A673 (cell line): ENCODE data around the gene MGAT5. TPM values are rescaled to one million over a fixed set of nuclear protein-coding genes. Genes with fewer than 3 reads are reported as not detected.

Experiments used
- BruUV-seq: library from RNA; stranded (reverse); fragments of 400-500 nt; replicated peaks from 2 replicates; lab custom pipeline; 2021; lab: Mats Ljungman, UMichigan
- CTCF ChIA-PET: fragments of 300-600 bp; sonication (Branson Sonifier 250); formaldehyde crosslinking; loops from one replicate; lab custom pipeline; 2022; ENCODE audit warnings: antibody characterized with exemption; lab: Charles Lee
- POLR2A ChIA-PET: fragments of 300-600 bp; sonication (Branson Sonifier 250); formaldehyde crosslinking; loops from one replicate; lab custom pipeline; 2022; ENCODE audit warnings: antibody characterized with exemption; ENCODE audit not compliant: low non-redundant PET; lab: Charles Lee
- DNase-seq: peaks from one replicate; pipeline ENCODE4 v3.0.0-alpha.2; 2015; ENCODE audit warnings: low spot score
- H3K27ac ChIP-seq: fragments of 200-600 bp; sonication (generic); 2 replicates; pipeline ENCODE4 v1.5.1; 2016; ENCODE audit warnings: mixed run types, low read depth, mild to moderate bottlenecking, mixed read lengths, antibody characterized with exemption, low read length; ENCODE audit not compliant: poor library complexity, severe bottlenecking
- H3K27me3 ChIP-seq: fragments of 200-600 bp; sonication (generic); replicated peaks from 2 replicates; pipeline ENCODE4 v1.6.1; 2017; ENCODE audit warnings: mixed run types, low read depth, mild to moderate bottlenecking, mixed read lengths, antibody characterized with exemption, low read length; ENCODE audit not compliant: insufficient read depth, poor library complexity
- H3K36me3 ChIP-seq: fragments of 200-600 bp; sonication (generic); 2 replicates; pipeline ENCODE4 v1.6.1; 2016; ENCODE audit warnings: mixed run types, mild to moderate bottlenecking, mixed read lengths, antibody characterized with exemption, low read length; ENCODE audit not compliant: insufficient read depth, poor library complexity, severe bottlenecking
- H3K4me1 ChIP-seq: fragments of 200-600 bp; sonication (generic); 2 replicates; pipeline ENCODE4 v1.6.1; 2017; ENCODE audit warnings: mixed run types, mild to moderate bottlenecking, mixed read lengths, antibody characterized with exemption, low read length; ENCODE audit not compliant: insufficient read depth, poor library complexity, severe bottlenecking
- H3K4me3 ChIP-seq: fragments of 200-600 bp; sonication (generic); 2 replicates; pipeline ENCODE4 v1.5.1; 2016; ENCODE audit warnings: low read depth, mixed run types, mild to moderate bottlenecking, mixed read lengths, low read length; ENCODE audit not compliant: poor library complexity, severe bottlenecking
- H3K9me3 ChIP-seq: fragments of 200-600 bp; sonication (generic); 2 replicates; pipeline ENCODE4 v1.6.1; 2016; ENCODE audit warnings: mixed run types, low read depth, mild to moderate bottlenecking, mixed read lengths, antibody characterized with exemption, low read length; ENCODE audit not compliant: poor library complexity, severe bottlenecking
- EZH2 ChIP-seq: fragments of 200-600 bp; sonication (generic); IDR thresholded peaks from 2 replicates; pipeline ENCODE4 v1.6.1; 2017; ENCODE audit warnings: borderline replicate concordance, low read depth, mild to moderate bottlenecking, mixed read lengths, antibody characterized with exemption, low read length; ENCODE audit not compliant: poor library complexity, severe bottlenecking
- intact Hi-C: fragments of 100-400 bp; cut with micrococcal nuclease; formaldehyde crosslinking; loops from one replicate; pipeline ENCODE4 v1.10.0; 2022; ENCODE audit not compliant: unreplicated experiment
- total RNA-seq: library from RNA; stranded (reverse); gene quantifications from 2 replicates; pipeline ENCODE4 v1.2.3, GENCODE V29; 2021
- TF ChIP-seq, protein P1 (sequence below): fragments of 300-800, 200-600 bp; sonication (generic); conservative IDR thresholded peaks from 2 replicates; pipeline ENCODE4 v1.5.1; 2017; ENCODE audit warnings: low read depth, mild to moderate bottlenecking, antibody characterized with exemption, low read length, moderate library complexity, mixed read lengths

Gene MGAT5
- total RNA-seq, 1 experiment from 2014 or later: 11.0 TPM

DNA sequence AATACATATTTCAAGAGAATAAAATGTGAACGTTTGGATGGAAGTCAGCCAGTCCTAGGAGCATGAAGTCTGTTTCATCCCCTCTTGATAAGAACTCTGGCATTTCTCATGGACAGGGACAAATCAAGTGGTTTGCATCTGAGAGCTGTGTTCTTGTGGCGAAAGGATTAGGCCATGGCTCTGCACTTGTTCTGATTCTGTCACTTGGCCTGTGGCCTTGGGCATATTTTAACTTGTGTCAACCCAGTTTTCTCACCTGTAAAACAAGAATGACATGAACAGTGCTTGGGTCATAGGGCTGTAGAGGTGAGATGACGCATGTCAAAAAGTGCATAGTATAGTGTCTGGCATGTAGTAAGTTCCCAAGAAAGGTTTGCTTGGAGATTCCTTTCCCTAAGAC, 125.8 kb downstream of the MGAT5 start:
- ChIA-PET POLR2A (no interaction called here), CTCF (no interaction called here)
- Histone ChIP-seq H3K9me3 (no peaks in the 10 kb centered on the region), H3K4me3 (no peak overlapping the region), H3K4me1 (no peaks in the 10 kb centered on the region), H3K36me3 (no peaks in the 10 kb centered on the region), H3K27ac (no peak overlapping the region), H3K27me3 (no peaks in the 10 kb centered on the region)
- intact Hi-C loops: no loop called here
- BruUV-seq: no TSS peak
- DNase-seq: no peak
- TF ChIP-seq, protein P1, sequence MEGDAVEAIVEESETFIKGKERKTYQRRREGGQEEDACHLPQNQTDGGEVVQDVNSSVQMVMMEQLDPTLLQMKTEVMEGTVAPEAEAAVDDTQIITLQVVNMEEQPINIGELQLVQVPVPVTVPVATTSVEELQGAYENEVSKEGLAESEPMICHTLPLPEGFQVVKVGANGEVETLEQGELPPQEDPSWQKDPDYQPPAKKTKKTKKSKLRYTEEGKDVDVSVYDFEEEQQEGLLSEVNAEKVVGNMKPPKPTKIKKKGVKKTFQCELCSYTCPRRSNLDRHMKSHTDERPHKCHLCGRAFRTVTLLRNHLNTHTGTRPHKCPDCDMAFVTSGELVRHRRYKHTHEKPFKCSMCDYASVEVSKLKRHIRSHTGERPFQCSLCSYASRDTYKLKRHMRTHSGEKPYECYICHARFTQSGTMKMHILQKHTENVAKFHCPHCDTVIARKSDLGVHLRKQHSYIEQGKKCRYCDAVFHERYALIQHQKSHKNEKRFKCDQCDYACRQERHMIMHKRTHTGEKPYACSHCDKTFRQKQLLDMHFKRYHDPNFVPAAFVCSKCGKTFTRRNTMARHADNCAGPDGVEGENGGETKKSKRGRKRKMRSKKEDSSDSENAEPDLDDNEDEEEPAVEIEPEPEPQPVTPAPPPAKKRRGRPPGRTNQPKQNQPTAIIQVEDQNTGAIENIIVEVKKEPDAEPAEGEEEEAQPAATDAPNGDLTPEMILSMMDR: no peak

DNA sequence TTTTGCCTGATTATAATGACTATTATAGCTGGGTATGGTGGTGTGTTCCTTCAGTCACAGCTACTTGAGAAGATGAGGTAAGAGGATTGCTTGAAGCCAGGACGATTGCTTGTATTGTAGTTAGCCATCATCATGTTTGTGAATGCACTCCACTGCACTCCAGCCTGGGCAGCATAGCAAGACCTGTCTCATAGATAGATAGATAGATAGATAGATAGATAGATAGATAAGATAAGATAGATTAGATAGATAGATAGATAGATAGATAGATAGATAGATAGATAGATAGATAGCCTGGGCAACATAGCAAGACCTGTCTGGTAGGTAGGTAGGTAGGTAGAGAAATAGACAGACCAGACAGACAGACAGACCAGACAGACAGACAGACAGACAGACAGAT, 127.3 kb downstream of the MGAT5 start:
- H3K9me3 ChIP-seq: no peaks in the 10 kb centered on the region
- TF ChIP-seq, protein P1: no peak
- no peak for TF ChIP-seq EZH2
- no peak overlapping the region for H3K27ac ChIP-seq
- BruUV-seq: no TSS peak
- no peak for DNase-seq
- H3K36me3 ChIP-seq: no peaks in the 10 kb centered on the region
- ChIA-PET CTCF (interaction anchor here (0.6 kb wide), 1 partner anchor 31 kb away, joined by 3 read pairs; no protein-coding TSS in a partner anchor), POLR2A (no interaction called here)
- H3K4me3 ChIP-seq: no peak overlapping the region
- H3K4me1 ChIP-seq: no peaks in the 10 kb centered on the region
- H3K27me3 ChIP-seq: no peaks in the 10 kb centered on the region
- intact Hi-C loops: no loop called here

DNA sequence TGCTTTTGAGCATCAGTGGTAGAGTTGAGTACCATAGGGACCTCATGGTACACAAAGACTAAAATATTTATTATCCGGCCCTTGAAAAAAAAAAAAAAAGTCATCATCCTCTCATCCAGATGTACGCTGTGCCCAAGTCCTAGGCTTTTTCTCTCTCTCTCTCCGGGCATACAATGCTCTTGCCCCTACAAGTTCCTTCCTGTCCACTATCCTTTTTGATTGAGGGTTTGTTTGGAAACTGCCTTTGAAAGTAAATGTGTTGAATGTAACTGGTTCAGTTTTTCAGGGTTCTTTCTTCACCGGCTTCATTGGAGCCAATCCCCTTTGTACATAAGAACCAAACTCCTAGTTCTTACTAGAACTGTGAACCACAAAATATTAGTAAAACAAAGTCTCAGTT, 130.3 kb downstream of the MGAT5 start:
- Histone ChIP-seq H3K27ac (no peak overlapping the region), H3K36me3 (no peaks in the 10 kb centered on the region), H3K4me1 (no peaks in the 10 kb centered on the region), H3K9me3 (no peaks in the 10 kb centered on the region), H3K27me3 (no peaks in the 10 kb centered on the region), H3K4me3 (no peak overlapping the region)
- DNase-seq: no peak
- CTCF ChIA-PET: no interaction called here
- TF ChIP-seq, protein P1: no peak
- TF ChIP-seq EZH2: no peak
- intact Hi-C loops: no loop called here
- no TSS peak for BruUV-seq
- POLR2A ChIA-PET: no interaction called here
